CD4-positive, alpha-beta T cell treated with Interleukin-4 for 4 hours (primary cell): Measurements from ENCODE around the gene TMIGD1.

Experiments used
- DNase-seq: peaks from one replicate; pipeline ENCODE4 v3.0.0-alpha.2; 2020

TMIGD1 gene

GRCh38 chr17:30324723-30325122 lies 9.1 kb downstream of the TMIGD1 start:
- no peak for DNase-seq

GRCh38 chr17:30323895-30324319 lies 9.9 kb downstream of the TMIGD1 start:
- peak; percentile 66 for DNase-seq

- peak; percentile 72 for DNase-seq
These were observed 10.5 kb downstream of the TMIGD1 start for GRCh38 chr17:30323262-30323894.

GRCh38 chr17:30321314-30321713 lies 12.5 kb downstream of the TMIGD1 start:
- DNase-seq = no peak

GRCh38 chr17:30318155-30318554 lies 15.7 kb downstream of the TMIGD1 start:
- no peak for DNase-seq

- DNase-seq = no peak
These were observed 17.1 kb downstream of the TMIGD1 start for GRCh38 chr17:30316736-30317135.

- DNase-seq = no peak
These were observed 18.8 kb downstream of the TMIGD1 start for GRCh38 chr17:30315106-30315505.

- DNase-seq = no peak
These were observed 19.4 kb downstream of the TMIGD1 start for GRCh38 chr17:30314474-30314873.

GRCh38 chr17:30312226-30312625 lies 21.6 kb downstream of the TMIGD1 start:
- no peak for DNase-seq

- DNase-seq = no peak
These were observed 23.3 kb downstream of the TMIGD1 start for GRCh38 chr17:30310562-30310961.

GRCh38 chr17:30309591-30309990 lies 24.3 kb downstream of the TMIGD1 start:
- no peak for DNase-seq

GRCh38 chr17:30308406-30308805 lies 25.5 kb downstream of the TMIGD1 start:
- no peak for DNase-seq

- no peak for DNase-seq
These were observed 29.1 kb downstream of the TMIGD1 start for GRCh38 chr17:30304778-30305177.

- no peak for DNase-seq
These were observed 31.6 kb downstream of the TMIGD1 start for GRCh38 chr17:30302241-30302640.

- no peak for DNase-seq
These were observed 33.0 kb downstream of the TMIGD1 start for GRCh38 chr17:30300818-30301217.

GRCh38 chr17:30299000-30299399 lies 34.9 kb downstream of the TMIGD1 start:
- DNase-seq = no peak

GRCh38 chr17:30297715-30298114 lies 36.1 kb downstream of the TMIGD1 start:
- no peak for DNase-seq

GRCh38 chr17:30296499-30297080 lies 37.3 kb downstream of the TMIGD1 start:
- DNase-seq = no peak

- no peak for DNase-seq
These were observed 41.5 kb downstream of the TMIGD1 start for GRCh38 chr17:30292286-30292858.

- DNase-seq = peak; percentile 83
These were observed 42.1 kb downstream of the TMIGD1 start, which contains the start of gene BLMH for GRCh38 chr17:30291543-30292285. Gene BLMH (minus strand): TSS chr17:30291944. CDS start chr17:30291819, 125 bp downstream.

GRCh38 chr17:30290696-30291542 lies 42.9 kb downstream of the TMIGD1 start:
- peak; percentile 36 for DNase-seq

- no peak for DNase-seq
These were observed 43.8 kb downstream of the TMIGD1 start for GRCh38 chr17:30290077-30290476.

- no peak for DNase-seq
These were observed 54.7 kb downstream of the TMIGD1 start for GRCh38 chr17:30279156-30279555.
